ENCODE data around the gene SLC6A18. TPM values are rescaled to one million over a fixed set of nuclear protein-coding genes. Genes with fewer than 3 reads are reported as not detected.
"Not testable (repeated sequence)": the region's sequence is repeated elsewhere in the genome, so short reads cannot be mapped to it uniquely, and the experiment has no call there.

The SLC6A18 gene
- total and polyA plus RNA-seq, 9 of the 15 experiments (the other 6 are each of a cell fraction or from before 2014, with no cell fraction given): not detected

GRCh38 chr5:1288439-1289335 is 63.5 kb downstream of the SLC6A18 start:
- no peaks in the 10 kb centered on the region for H3K79me2 ChIP-seq (ENCODE audit: control insufficient read depth, insufficient read depth, low read length)
- H3K4me1 ChIP-seq (replicated peaks in 1 of 2; ENCODE audit: control insufficient read depth in 2 of 2, insufficient read depth in 2 of 2, low read length in 2 of 2): peaks cover 0 to 38% of the 10 kb centered on the region in 2 experiments; a peak in 2 of 5 replicates
- DNase-seq (ENCODE audit: extremely low read depth in 1 of 4, low spot score in 3 of 4) (no peak), FAIRE-seq (no peak), ATAC-seq (peak; percentile 52)
- in situ Hi-C loops (cut with MboI) (no loop called here), intact Hi-C loops (cut with micrococcal nuclease) (no loop called here)
- TF ChIP-seq CEBPB (tag; IDR thresholded peaks at IDR 0.05) (no peak), MAX (CRISPR knock-in tag; IDR thresholded peaks at IDR 0.05) (peak; percentile 61)
- H2AFZ ChIP-seq (ENCODE audit: low read depth, low read length): no peak overlapping the region
- BruUV-seq (replicated peaks): no TSS peak
- peaks cover 9% of the 10 kb centered on the region; the same call in 1 of the 2 replicates for H4K20me1 ChIP-seq (replicated peaks; ENCODE audit: control insufficient read depth, insufficient read depth, low read length)
- H3K9ac ChIP-seq (ENCODE audit: insufficient read depth in 1 of 2, low read depth in 2 of 2, low read length in 2 of 2): no peak overlapping the region
- no peak overlapping the region for H3K4me3 ChIP-seq
- H3K4me2 ChIP-seq (ENCODE audit: insufficient read depth, low read length): no peak overlapping the region
- H3K9me1 ChIP-seq (ENCODE audit: control insufficient read depth, insufficient read depth, low read length): no peaks in the 10 kb centered on the region
- ChIA-PET CTCF (ENCODE audit: low intra/inter-chr PET ratio) (interaction anchor here (0.5 kb wide), 1 partner anchor 102 kb away, joined by 4 read pairs; no protein-coding TSS in a partner anchor), POLR2A (interaction anchor here (1.1 to 1.2 kb wide), 2 partner anchors 9 to 27 kb away, joined by 3 to 4 read pairs; no protein-coding TSS in a partner anchor)
- H3K9me3 ChIP-seq (replicated peaks; ENCODE audit: control insufficient read depth, insufficient read depth, low read depth, low read length): no peaks in the 10 kb centered on the region
- peaks cover 9 to 58% of the 10 kb centered on the region in 2 experiments for H3K27me3 ChIP-seq (ENCODE audit: control insufficient read depth in 2 of 2, insufficient read depth in 2 of 2, low read length in 2 of 2)
- H3K27ac ChIP-seq (ENCODE audit: extremely low read depth, low read depth, low read length): no peak overlapping the region
- 42% methylated on average over 35 of the region's 37 CpGs for WGBS (ENCODE audit: insufficient coverage, low coverage, missing lambda C conversion rate)
- H3K36me3 ChIP-seq (ENCODE audit: control insufficient read depth, insufficient read depth, low read length): no peaks in the 10 kb centered on the region

- peaks cover 9 to 59% of the 10 kb centered on the region in 2 experiments for H3K27me3 ChIP-seq (ENCODE audit: control insufficient read depth in 2 of 2, insufficient read depth in 2 of 2, low read length in 2 of 2)
- in situ Hi-C loops (cut with MboI); H3K79me2 ChIP-seq (ENCODE audit: control insufficient read depth, insufficient read depth, low read length); H3K36me3 ChIP-seq (ENCODE audit: control insufficient read depth, insufficient read depth, low read length); CTCF ChIA-PET (ENCODE audit: low intra/inter-chr PET ratio); BruUV-seq (replicated peaks); DNase-seq (ENCODE audit: extremely low read depth in 1 of 4, low spot score in 3 of 4); FAIRE-seq; ATAC-seq; H4K20me1 ChIP-seq (replicated peaks; ENCODE audit: control insufficient read depth, insufficient read depth, low read length); H2AFZ ChIP-seq (ENCODE audit: low read depth, low read length); H3K4me2 ChIP-seq (ENCODE audit: insufficient read depth, low read length); H3K4me3 ChIP-seq; H3K9me1 ChIP-seq (ENCODE audit: control insufficient read depth, insufficient read depth, low read length); H3K9me3 ChIP-seq (replicated peaks; ENCODE audit: control insufficient read depth, insufficient read depth, low read depth, low read length); POLR2A ChIA-PET; H3K9ac ChIP-seq (ENCODE audit: insufficient read depth in 1 of 2, low read depth in 2 of 2, low read length in 2 of 2); intact Hi-C loops (cut with micrococcal nuclease); H3K27ac ChIP-seq (ENCODE audit: extremely low read depth, low read depth, low read length): not testable (repeated sequence)
- peaks cover 0 to 47% of the 10 kb centered on the region in 2 experiments; a peak in 2 of 5 replicates for H3K4me1 ChIP-seq (replicated peaks in 1 of 2; ENCODE audit: control insufficient read depth in 2 of 2, insufficient read depth in 2 of 2, low read length in 2 of 2)
- 32% methylated on average over 15 of the region's 32 CpGs for WGBS (ENCODE audit: insufficient coverage, low coverage, missing lambda C conversion rate)
Observed at GRCh38 chr5:1289559-1289958, 64.4 kb downstream of the SLC6A18 start.

- H3K9ac ChIP-seq (ENCODE audit: insufficient read depth in 1 of 2, low read depth in 2 of 2, low read length in 2 of 2); ATAC-seq; H3K79me2 ChIP-seq (ENCODE audit: control insufficient read depth, insufficient read depth, low read length); in situ Hi-C loops (cut with MboI); H3K4me2 ChIP-seq (ENCODE audit: insufficient read depth, low read length); H3K4me3 ChIP-seq; BruUV-seq (replicated peaks); intact Hi-C loops (cut with micrococcal nuclease); H3K36me3 ChIP-seq (ENCODE audit: control insufficient read depth, insufficient read depth, low read length); H3K9me3 ChIP-seq (replicated peaks; ENCODE audit: control insufficient read depth, insufficient read depth, low read depth, low read length); H2AFZ ChIP-seq (ENCODE audit: low read depth, low read length); H3K27ac ChIP-seq (ENCODE audit: extremely low read depth, low read depth, low read length); POLR2A ChIA-PET; H4K20me1 ChIP-seq (replicated peaks; ENCODE audit: control insufficient read depth, insufficient read depth, low read length); H3K9me1 ChIP-seq (ENCODE audit: control insufficient read depth, insufficient read depth, low read length); CTCF ChIA-PET (ENCODE audit: low intra/inter-chr PET ratio); FAIRE-seq; DNase-seq (ENCODE audit: extremely low read depth in 1 of 4, low spot score in 3 of 4): not testable (repeated sequence)
- WGBS (ENCODE audit: insufficient coverage, low coverage, missing lambda C conversion rate): 41% methylated on average over 20 of the region's 24 CpGs
- Histone ChIP-seq H3K27me3 (ENCODE audit: control insufficient read depth in 2 of 2, insufficient read depth in 2 of 2, low read length in 2 of 2) (peaks cover 8 to 57% of the 10 kb centered on the region in 2 experiments), H3K4me1 (replicated peaks in 1 of 2; ENCODE audit: control insufficient read depth in 2 of 2, insufficient read depth in 2 of 2, low read length in 2 of 2) (peaks cover 0 to 60% of the 10 kb centered on the region in 2 experiments; a peak in 2 of 5 replicates)
Observed at GRCh38 chr5:1290956-1291355, 65.8 kb downstream of the SLC6A18 start.

All from K562 (cell line).